NOMO-1 treated with dmso at 0.1 percent for 144 hours (cell line): ENCODE data around the gene NEGR1.

Source experiments
- DNase-seq: peaks from one replicate; lab custom pipeline; 2025; ENCODE audit not compliant: unreplicated experiment; lab: John Stamatoyannopoulos, UW

NEGR1 gene

DNA sequence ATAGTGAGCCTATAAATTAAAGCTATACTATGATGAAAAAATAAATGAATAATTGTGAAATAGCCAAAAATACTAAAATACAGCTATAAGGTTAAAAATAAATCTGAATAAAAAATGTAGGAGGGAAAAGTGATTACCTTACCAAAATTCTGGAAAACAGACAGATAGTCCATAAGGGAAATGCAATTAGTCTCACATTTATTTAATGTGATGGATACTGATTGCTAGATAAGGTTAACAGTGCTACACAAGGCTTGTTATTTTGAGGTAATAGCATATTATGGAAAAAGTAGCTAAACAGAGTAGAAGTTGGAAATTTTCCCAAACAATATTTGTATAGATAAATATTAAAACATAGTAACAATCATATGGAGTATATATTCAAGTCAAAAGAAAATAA lies 413.0 kb downstream of the NEGR1 start:
- DNase-seq: no peak

GRCh38 chr1:71862756-71863155 lies 419.6 kb downstream of the NEGR1 start:
- DNase-seq: no peak

DNA sequence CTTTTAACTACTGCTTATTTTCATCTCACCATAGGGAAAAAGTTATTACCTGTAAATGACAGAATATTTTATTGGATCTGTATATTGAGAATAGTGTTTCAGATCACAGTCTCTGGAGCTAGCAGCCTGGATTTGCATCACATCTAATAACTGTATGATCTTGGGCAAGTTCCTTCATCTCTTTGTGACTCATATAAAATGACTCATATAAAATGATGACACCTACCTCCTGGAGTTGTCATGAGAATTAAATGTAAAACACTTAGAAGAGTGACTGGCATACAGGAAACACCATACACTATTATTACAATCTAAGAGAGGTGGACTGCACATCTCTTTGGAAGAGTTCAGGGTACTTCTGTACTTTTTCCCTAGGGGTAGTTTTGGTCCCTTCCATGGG lies 421.3 kb downstream of the NEGR1 start:
- DNase-seq: no peak

DNA sequence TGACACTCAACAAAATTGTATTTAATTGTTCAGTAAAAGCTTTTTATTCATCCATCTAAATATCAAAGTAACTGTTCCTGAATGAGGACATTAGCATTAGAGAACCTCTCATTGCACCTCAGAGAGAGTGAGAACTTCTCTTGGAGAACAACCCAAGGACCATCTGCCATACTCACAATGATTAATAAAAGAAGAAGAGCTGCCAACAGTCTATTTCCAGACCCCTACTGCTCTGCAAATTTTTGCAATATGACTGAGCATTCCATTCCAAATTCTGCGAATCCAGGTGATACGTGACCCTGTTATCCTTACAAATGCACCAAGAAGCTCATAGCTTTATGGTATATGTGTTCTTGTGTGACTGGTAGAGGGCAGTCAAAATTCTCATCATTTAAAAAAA lies 422.5 kb downstream of the NEGR1 start:
- DNase-seq: no peak

- DNase-seq: no peak
Measured at GRCh38 chr1:71857862-71858261, 424.5 kb downstream of the NEGR1 start.

DNA sequence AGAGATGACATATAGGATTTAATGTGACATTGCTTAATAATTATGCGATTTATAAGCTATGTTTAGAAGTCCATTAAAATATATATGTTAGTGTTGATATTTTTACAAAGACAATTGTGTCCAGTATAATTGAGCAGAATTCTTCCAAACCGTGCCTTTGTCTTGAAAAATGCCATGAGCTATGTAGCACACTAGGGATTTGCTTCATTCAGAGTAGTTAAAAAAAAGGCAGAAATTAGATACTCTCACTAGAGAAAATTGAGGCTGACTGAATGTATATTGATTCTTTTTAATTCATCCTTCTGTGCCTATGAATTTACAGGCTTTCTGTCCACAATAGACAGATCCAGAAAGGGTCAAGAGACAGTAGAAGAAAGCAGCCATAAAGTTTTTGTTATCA lies 429.0 kb downstream of the NEGR1 start:
- DNase-seq: no peak

DNA sequence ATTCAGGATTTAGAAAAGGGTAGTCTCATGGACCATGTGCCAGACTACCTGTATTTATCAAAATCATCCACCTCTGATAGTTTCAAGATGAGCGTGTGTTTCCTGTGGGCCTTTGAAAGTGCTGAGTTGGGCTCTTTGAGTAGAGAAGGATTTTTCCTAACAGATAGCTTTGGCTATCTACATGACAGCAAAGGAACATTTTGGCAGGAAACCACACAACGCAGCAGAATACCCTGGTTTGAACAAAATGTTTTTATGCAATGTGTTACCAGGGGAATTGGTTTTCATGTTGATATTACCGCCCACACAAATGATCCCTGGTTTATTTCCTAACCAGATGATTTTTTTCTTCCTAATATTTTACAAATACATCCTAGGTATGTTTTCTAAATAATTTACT lies 431.4 kb downstream of the NEGR1 start:
- no peak for DNase-seq

GRCh38 chr1:71850515-71850914 lies 431.8 kb downstream of the NEGR1 start:
- no peak for DNase-seq

GRCh38 chr1:71843012-71843411 lies 439.3 kb downstream of the NEGR1 start:
- DNase-seq: no peak

- DNase-seq: no peak
Measured at GRCh38 chr1:71839876-71840275, 442.5 kb downstream of the NEGR1 start.

DNA sequence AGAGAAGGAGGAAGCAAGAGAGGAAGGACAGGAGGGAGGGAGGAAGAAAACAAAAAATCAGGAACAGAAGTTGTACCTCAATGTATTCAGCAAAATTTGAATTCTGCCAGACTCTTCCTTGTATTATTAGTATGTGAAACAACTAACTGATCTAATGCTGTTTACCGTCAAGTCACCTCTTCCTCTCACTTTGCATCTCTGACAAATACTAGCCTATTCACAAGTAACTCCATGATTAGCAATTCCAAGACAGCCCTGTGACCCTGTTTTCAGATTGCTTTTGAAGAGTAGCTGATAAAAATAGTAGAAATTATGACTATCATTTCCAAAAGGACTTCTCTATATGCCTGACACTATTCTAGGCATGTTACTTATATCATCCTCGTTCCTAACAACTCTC lies 445.4 kb downstream of the NEGR1 start:
- no peak for DNase-seq

- no peak for DNase-seq
Measured at GRCh38 chr1:71835442-71835813, 446.9 kb downstream of the NEGR1 start.

DNA sequence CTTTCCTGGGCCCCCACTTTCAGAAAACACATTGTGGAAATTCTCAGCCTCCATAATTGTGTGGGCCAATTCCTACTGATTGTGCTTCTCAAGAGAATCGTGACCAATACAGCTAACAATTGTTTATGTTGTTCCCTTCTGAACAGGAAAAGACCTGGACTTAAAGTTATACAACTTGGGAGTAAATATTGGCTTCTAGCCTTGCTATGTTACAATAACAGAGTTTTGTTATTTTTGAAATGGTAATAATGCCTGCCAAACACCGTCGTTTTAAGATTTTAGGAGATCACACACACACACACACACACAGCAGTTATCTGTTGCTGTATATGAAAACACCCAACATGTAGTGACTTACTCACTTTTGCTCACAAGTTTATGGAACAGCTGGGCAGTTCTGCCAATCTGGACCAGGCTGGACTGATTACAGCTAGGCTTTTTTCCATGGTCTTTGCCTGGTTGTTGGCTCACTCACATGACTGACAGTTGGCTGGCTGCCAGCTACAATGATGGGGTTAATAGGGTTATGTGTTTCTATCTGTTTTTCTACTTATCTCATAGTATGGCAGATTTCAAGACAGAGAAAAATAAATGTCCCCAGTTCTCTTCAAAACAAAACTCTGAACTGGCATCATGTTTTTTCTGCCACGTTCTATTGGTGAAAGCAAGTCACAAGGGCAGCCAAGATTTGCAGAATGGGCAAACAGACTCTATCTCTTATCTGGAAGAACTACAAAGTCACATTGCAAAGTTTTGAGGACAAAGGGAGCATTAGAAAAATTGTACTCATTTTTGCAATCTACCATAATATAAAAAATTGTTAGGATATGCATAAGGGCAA lies 447.5 kb downstream of the NEGR1 start:
- no peak for DNase-seq

DNA sequence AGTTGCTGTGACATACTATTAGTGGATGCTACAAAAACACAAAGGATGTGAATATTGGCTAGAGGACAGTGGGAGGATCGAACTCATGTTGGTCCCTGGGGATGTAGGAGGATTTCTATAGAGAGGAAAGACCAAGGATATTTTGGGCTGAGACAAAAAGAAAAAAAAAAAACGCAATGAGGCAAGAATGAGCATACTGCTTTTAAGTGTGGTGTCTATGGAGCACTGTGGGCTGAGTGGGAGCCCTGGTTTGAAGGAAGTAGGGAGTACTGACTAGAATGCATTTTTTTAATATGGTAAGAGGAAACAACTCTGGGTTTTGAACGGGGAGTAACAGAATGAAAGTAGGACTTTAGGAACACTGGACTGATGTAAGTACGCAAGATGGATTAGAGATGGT lies 450.7 kb downstream of the NEGR1 start:
- no peak for DNase-seq

DNA sequence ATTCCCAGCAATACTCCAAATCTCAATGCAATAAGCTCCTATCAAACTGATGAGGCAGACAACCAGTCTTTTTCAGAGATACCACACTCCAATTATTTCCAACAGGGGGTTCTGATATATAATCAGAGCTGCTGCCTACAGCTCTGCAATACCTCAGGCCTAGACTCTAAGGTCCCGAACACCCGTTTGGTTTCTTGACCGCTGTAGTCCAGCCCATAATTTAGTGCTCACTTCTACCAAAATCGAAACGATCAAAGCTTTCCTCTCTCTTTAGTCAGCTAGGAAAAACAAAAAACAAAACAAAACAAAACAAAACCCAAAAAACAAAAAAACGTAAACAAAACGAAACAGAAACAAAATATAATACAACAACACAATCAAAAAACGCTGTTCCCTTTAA lies 453.0 kb downstream of the NEGR1 start:
- DNase-seq: no peak

DNA sequence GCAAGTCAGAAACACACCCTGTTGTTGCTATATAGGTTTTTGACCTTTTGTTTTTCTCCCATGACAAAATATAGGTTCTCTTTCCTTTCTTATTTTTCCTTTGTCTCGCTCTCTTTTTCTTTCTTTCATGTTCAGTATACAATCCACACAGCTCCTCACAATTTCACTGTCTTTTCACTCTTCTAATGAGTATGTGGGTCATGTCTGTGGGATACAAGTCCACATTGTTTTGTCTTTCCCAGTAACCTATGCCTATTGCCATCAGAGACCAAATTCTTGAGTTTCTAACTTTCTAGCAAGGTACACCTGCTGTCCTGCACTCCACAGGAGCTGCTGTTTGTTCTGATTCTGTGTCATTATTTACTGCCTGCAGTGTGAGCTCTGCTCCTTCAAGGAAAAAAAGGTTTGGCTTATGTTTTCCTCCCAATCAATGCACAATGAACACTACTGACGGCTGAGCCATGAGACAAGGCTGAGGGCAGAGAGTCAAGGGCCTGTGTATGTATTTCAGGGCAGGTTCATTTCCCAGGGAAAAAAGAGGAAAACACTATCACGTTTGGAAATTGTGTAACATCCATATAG lies 453.8 kb downstream of the NEGR1 start:
- DNase-seq: no peak

- DNase-seq: no peak
Measured at GRCh38 chr1:71823708-71824305, 458.5 kb downstream of the NEGR1 start.

DNA sequence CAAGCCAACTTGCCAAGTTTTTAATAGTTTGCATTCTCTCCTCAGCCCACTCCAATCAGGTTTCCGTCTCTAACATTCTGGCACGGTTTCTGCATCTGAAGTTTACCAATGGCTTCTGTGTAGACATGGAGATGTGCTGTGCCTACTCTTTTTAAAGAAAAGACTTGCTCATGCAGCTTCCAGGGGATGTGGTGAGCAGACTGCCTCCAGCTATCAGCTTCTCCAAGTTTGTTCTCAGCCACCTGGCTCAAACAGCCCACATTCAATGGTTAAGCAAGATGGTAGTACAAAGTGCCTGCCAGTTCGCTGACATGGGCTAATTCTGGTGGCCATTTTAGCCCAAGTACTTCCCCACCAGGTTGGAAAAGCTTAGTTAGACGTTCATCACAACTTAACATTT lies 465.3 kb downstream of the NEGR1 start:
- no peak for DNase-seq

DNA sequence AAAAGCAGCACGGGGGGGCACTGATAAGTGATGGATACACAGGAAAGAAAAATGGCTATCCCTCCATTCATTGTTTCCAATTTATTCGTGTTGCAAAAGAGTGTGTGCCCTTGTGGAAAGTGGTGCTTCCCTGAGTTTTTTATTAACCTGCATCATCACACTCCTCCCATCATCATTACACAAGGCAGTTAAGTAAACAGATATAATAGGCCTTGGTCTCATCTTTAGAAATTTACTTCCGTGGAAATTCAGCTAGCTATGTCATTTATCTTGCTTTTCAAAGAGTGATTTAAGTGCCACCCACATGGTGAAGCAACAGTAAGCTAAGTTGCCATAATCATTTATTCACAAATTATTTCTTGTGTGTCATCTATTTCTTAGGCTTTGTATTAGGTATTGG lies 473.3 kb downstream of the NEGR1 start:
- DNase-seq: no peak

DNA sequence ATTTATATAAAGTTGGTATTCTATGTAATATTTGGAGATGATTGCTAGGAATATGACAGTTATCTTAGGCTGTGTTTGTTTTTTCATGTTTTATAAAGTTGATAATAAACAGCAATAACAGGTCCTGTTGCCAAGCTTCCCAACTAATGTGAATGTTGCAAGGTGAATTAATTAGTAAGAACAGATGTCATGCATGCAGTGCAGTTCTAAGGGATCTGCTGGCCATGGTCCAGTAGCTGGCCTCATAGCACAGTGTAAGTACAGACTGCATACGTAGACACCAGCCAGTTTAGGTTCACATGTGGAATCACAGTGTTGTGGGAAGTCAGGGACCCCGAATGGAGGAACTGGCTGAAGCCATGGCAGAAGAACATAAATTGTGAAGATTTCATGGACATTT lies 478.2 kb downstream of the NEGR1 start:
- DNase-seq: no peak

DNA sequence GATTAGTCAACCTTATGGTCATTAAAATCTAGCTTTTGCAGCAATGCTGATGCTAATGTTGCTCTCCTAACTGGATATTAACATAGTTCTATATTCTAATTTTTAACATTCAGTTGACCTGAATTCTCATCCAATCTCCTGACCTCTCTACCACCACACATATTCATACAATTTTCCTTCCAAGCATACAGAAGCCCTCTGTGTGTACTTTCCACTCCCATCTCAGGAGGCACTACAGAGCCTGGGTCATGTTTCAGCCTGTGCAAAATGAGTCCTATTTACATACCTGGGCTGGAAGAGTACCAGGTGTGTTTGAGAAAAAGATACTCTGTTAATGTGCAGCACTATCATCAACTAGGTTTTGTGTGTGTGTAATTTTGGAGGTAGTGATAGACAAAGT lies 486.3 kb downstream of the NEGR1 start:
- DNase-seq: no peak

- DNase-seq: no peak
Measured at GRCh38 chr1:71792264-71792663, 490.1 kb downstream of the NEGR1 start.

- DNase-seq: no peak
Measured at GRCh38 chr1:71788113-71788512, 494.2 kb downstream of the NEGR1 start.
